T follicular helper cell (primary cell): ENCODE data around the gene ABI1.

ENCODE experiments used
- DNase-seq: peaks from one replicate; pipeline ENCODE4 v3.0.0-alpha.2; 2020; ENCODE audit warnings: low read depth

The ABI1 gene

DNA sequence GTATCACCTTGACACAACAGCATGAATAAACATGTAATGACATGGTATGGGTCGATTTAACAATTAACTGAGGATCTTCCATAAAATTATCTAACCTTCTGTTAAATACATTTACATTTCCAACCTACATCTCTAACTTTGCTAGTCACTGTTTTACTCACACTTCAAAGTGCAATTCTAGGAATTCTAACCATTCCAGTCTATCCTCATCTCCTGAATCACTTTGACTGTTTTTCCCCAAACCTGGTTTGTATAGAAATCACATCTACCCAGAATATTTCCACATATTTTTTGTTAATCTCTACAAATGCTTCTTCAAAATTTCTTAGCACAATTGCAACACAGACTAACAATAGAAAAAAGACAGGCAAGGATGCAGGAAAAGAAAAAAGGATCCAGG lies 6.2 kb downstream of the ABI1 start:
- no peak for DNase-seq

DNA sequence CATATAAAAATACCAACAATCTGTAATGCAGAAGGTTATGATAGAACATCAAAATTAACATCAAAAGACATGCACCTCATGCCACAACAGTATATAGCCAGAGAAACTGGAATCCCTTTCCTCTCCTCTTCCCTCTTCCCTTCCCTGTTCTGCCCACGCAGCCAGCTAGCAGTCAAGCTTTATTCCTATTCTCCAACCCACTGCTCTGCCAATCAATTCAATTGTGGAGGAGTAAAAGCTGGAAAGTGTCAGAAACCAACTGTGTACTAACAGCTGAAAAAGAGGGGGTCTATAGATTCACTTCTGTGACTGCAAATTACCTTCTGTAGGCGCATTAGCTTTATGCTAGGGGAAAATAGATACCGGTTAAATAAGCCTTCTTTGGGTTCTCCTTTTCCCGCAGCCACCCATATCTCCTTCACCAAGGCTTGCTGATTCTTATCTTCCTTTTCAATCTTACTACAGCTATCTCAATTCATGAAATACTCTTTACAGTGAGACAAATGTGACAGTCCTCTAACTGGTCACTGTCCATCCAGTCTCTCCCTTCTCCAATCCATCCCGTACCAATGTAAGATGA lies 16.3 kb downstream of the ABI1 start:
- no peak for DNase-seq

DNA sequence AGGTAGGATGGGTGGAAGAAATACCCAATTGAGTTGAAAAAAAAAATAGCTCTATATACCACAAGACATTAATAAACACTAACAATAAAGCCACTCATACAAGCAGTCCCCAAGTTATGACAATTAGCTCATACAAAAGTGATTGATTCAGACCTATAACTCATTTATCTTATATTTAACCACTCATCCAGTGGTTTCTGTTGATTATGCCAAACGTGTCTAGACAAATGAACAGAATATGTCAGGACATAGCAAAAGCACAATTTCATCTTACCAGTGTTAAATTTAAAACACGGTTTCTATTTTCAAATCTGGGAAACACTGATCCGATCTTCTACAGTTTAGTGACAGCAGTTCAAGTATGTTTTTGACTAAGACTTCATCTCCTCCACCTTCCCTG lies 17.0 kb downstream of the ABI1 start:
- no peak for DNase-seq

DNA sequence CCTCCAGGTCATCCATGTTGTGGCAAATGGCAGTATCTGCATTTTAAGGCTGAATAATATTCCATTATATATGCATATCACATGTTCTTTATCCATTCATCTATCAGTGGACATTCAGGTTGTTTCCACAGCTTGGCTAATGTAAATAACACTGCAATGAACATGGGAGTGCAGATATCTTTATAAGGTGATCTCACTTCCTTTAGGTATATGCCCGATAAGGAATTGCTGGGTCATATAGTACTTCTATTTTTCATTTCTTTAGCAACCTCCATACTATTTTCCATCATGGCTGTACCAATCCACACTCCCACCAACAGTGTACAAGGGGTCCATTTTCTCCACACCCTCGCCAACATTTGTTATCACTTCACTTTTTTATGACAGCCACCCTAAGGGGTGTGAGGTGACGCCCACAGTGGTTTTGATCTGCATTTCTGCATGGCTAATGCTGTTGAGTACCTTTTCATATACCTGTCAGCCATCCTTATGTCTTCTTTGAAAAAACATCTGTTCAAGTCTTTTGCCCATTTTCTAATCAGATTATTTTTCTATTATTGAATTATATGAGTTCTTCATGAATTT lies 18.9 kb downstream of the ABI1 start:
- no peak for DNase-seq

DNA sequence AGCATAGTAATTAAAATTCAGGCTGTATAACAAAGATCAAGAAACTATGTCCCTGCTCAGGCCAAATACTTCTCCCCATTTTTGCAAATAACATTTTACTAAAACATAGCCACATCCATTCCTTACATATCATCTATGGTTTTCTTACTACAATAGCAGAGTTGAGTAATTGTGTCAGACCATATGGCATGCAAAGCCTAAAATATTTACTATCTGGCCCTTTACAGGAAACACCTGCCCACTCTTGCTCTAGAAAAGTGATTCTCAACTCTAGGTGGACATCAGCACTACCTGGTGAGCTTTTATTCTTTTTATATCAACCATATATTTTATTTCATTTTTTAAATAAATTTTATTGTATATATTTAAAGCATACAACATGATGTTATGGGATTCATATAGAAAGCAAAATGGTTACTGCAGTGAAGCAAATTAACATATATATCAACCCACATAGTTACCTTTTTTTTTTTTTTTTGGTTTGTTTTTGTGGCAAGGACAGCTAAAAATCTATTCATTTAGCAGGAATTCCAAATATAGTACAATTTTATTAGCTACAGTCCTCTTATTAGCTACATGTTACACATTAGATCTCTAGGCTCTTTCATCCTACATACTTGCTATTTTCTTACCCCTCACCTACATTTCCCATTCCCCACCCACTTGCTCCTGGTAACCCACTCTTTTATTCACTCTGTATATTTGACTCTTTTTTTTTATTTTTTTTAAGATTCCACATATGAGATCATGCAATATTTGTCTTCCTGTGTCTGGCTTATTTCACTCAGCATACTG lies 19.6 kb downstream of the ABI1 start:
- DNase-seq = no peak

DNA sequence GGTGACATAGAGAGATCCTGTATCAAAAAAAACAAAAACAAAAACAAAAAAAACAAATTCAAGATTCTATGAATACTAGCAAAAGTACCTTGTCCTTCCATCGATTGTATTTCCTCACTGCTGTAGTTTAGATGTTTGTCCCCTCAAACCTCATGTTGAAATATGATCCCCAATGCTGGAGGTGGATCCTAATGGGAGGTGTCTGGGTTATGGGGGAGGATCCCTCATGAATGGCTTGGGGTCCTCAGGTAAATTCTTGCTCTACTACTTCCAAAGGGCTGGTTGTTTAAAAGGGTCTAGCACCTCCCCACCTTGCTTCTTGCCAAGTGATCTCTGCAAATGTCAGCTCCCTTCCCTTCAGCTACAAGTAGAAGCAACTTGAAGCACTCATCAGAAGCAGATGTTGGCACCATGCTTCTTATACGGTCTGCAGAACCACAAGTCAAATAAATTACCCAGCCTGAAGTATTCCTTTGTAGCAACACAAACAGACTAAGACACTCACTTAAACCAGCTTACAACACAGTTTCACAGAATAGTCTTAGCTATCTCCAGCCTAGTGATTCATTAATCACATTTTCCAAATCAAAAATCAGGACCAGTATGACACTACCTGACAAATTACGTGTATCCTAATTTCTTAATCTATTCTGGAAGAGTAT lies 20.7 kb downstream of the ABI1 start:
- DNase-seq = no peak

- DNase-seq = no peak
Measured at GRCh38 chr10:26837139-26837538, 23.6 kb downstream of the ABI1 start.

GRCh38 chr10:26835025-26835424 lies 25.7 kb downstream of the ABI1 start:
- no peak for DNase-seq

GRCh38 chr10:26832960-26833359 lies 27.8 kb downstream of the ABI1 start:
- no peak for DNase-seq

- DNase-seq = no peak
Measured at GRCh38 chr10:26831936-26832335, 28.8 kb downstream of the ABI1 start.

DNA sequence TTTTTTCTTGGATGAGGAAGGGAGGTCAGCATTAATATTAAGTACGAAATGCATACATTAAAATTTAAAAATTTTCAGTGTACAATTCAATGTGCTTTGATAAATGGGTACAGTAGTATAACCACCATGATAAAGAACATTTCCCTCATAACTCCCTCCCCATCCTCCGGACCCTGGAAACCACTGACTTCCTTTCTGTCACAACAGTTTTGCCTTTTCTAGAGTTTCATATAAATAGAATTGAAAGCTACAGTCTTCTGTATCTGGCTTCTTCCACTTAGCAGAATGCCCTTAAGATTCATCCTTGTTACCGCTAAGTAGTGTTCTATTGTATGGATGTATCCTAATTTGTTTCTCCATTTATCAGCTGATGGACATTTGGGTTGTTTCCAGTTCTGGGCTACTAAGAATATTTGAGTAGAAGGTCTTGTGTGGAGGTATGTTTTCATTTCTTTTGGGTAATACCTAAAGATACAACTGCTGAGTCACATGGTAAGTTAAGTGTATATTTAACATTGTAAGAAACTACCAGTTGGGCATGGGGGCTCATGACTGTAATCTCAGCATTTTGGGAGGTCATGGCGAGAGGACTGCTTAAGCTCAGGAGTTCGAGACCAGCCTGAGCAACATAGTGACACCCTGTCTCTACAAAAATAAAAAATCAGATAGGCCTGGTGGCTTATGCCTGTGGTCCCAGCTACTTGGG lies 30.8 kb downstream of the ABI1 start:
- DNase-seq = no peak

DNA sequence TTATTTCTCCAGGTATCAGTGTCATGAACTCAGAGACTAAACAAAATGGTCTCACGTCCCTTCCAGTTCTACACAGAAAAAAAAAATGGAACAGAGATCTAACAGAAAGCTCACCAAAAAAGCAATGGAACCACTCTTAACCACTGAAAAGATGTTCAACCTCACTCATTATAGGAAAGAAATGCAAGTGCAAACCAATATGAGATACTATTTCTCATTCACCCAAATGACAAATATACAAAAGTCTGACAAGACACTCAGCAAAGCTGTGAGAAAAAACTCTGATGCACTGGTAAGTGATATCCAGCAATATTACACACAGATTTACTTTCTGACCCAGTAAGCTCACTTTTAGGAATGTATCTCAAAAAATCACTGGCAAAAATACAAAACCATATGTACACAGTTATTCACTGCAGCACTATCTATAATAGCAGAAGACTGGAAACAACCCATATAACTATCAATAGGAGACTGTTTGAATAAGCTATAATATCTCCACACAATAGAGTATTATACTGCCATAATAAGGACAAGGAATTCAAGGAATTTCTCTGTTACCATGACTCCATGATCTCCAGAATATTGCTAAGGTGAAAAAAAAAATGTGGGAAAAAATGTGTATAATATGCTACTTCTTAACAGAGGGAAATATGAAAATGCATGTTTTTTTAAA lies 36.6 kb downstream of the ABI1 start:
- DNase-seq = no peak

- no peak for DNase-seq
Measured at GRCh38 chr10:26821699-26822570, 38.8 kb downstream of the ABI1 start.

DNA sequence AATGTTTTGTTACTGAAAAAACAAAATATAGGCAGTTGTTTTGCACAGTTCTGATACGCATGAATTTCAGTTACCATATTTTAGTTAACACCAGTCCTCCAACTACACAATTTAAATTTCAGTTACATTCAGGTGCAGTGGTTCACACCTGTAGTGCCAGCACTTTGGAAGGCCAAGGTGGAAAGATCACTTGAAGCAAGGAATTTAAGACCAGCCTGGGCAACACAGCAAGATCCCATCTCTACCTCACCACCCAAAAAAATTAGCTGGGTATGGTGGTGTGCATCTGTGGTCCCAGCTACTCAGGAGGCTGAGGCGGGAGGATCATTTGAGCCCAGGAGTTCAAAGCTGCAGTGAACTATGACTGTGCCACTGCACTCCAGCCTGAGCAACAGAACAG lies 45.3 kb downstream of the ABI1 start:
- DNase-seq = no peak

DNA sequence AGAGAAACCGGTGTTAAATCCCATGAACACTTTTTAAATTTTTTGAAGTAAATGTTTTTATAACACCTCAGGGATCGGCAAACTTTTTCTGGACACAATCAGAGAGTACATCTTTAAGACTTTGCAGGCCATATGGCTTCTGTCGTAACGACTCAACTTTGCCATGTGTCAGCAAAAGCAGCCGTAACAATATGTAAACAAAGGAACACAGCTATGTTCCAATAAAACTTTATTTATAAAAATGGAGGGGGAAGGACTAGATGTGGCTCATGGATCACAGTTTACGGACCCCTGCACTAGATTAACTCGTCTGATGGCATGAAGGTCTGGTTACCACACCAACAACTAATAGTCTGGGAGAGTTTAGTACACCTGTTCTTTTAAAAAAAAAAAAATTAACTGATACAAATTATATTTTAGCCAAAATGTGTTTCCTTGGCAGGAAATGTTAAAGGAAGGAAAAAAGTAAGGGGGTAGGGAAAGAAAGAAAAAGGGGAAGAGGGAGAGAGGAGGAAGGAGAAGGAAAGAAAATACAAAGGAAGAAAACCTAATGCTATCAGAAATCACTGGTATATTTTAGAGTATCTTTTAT lies 50.2 kb downstream of the ABI1 start:
- DNase-seq = no peak

- no peak for DNase-seq
Measured at GRCh38 chr10:26809973-26810372, 50.8 kb downstream of the ABI1 start.

- no peak for DNase-seq
Measured at GRCh38 chr10:26807532-26807931, 53.2 kb downstream of the ABI1 start.

GRCh38 chr10:26806557-26806956 lies 54.2 kb downstream of the ABI1 start:
- no peak for DNase-seq

GRCh38 chr10:26805567-26806245 lies 55.1 kb downstream of the ABI1 start:
- no peak for DNase-seq
